Muscle of leg (tissue), 11 donors: ENCODE data around the gene INPP4A. TPM values are rescaled to one million over a fixed set of nuclear protein-coding genes. Genes with fewer than 3 reads are reported as not detected.

Source experiments
- DNase-seq: peaks from one replicate; pipeline ENCODE4 v3.0.0; 2013
- H3K27ac ChIP-seq: one replicate; pipeline ENCODE4 v1.5.1; 2013; ENCODE audit warnings: mild to moderate bottlenecking, low read length, control low read depth
- H3K27me3 ChIP-seq: one replicate; pipeline ENCODE4 v1.6.1; 2013; ENCODE audit warnings: low read length; ENCODE audit not compliant: control insufficient read depth, insufficient read depth
- H3K36me3 ChIP-seq: one replicate; pipeline ENCODE4 v1.6.1; 2013; ENCODE audit warnings: low read length; ENCODE audit not compliant: control insufficient read depth, insufficient read depth
- H3K4me1 ChIP-seq: one replicate; pipeline ENCODE4 v1.6.1; 2013; ENCODE audit warnings: low read length; ENCODE audit not compliant: control insufficient read depth, insufficient read depth
- H3K4me3 ChIP-seq: one replicate; pipeline ENCODE4 v1.5.1; 2013; ENCODE audit warnings: low read length, control low read depth
- H3K9me3 ChIP-seq: replicated peaks from 2 replicates; pipeline ENCODE4 v1.6.1; 2013; ENCODE audit warnings: low read depth, low read length; ENCODE audit not compliant: control insufficient read depth
- WGBS: methylation state at CpG from one replicate; pipeline ENCODE4 v1.1.5; 2013; ENCODE audit warnings: missing lambda C conversion rate; ENCODE audit not compliant: insufficient coverage; 5-methylcytosine and 5-hydroxymethylcytosine counted together
- polyA plus RNA-seq, 8 donors: library from polyadenylated mRNA; unstranded; fragments of 120-200 nt; gene quantifications; one replicate each; pipeline versions ENCODE4 v1.2.1 to v1.2.3, GENCODE V29; 2013; ENCODE audit warnings: inconsistent platforms in 1 of 8, low replicate concordance in 1 of 8; ENCODE audit not compliant: insufficient read length in 8 of 8, insufficient read depth in 1 of 8
- total RNA-seq: library from RNA; stranded (reverse); fragments of 120-200 nt; gene quantifications from one replicate; pipeline ENCODE4 v1.2.4, GENCODE V29; 2013

The INPP4A gene
- total and polyA plus RNA-seq, 9 donors, result 8.9 to 17.0 (median 13.0) TPM

DNA sequence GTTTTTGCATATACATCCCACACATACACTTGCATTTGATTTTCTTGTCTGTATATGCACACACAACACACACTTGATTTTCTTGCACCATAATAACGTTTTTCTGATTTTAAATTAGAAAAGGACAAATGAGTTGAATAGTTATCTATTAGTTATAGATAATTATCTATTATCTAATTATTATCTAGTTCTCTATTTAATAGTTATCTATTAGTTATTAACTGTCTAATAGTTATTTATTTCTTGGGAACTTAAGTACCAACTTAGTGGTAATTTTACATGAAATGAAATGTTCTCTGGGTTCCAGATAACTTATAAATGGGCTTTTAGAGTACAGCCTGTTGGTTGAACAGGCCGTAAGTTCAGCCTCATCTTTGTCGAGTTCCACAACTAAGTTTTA, 23.0 kb downstream of the INPP4A start:
- no CpG with 5 or more reads among the region's 3 CpGs for WGBS
- Histone ChIP-seq H3K4me1 (peaks cover 28% of the 10 kb centered on the region), H3K36me3 (peaks cover 2% of the 10 kb centered on the region), H3K27me3 (no peaks in the 10 kb centered on the region), H3K9me3 (no peaks in the 10 kb centered on the region), H3K4me3 (no peak overlapping the region), H3K27ac (no peak overlapping the region)
- DNase-seq, result no peak

- Histone ChIP-seq H3K36me3 (peaks cover 2% of the 10 kb centered on the region), H3K27ac (no peak overlapping the region), H3K27me3 (no peaks in the 10 kb centered on the region), H3K4me1 (peaks cover 27% of the 10 kb centered on the region), H3K9me3 (no peaks in the 10 kb centered on the region), H3K4me3 (no peak overlapping the region)
- no peak for DNase-seq
- 90% methylated on average over 2 of the region's 5 CpGs for WGBS
Observed at GRCh38 chr2:98468621-98469236, 24.1 kb downstream of the INPP4A start.

- no peak for DNase-seq
- Histone ChIP-seq H3K4me3 (no peak overlapping the region), H3K27ac (no peak overlapping the region), H3K4me1 (peaks cover 27% of the 10 kb centered on the region), H3K27me3 (no peaks in the 10 kb centered on the region), H3K36me3 (peaks cover 2% of the 10 kb centered on the region), H3K9me3 (no peaks in the 10 kb centered on the region)
- WGBS, result 94% methylated on average over 8 of the region's 11 CpGs
Observed at GRCh38 chr2:98469862-98470544, 25.3 kb downstream of the INPP4A start.

- Histone ChIP-seq H3K27me3 (no peaks in the 10 kb centered on the region), H3K9me3 (no peaks in the 10 kb centered on the region), H3K4me1 (peaks cover 22% of the 10 kb centered on the region), H3K27ac (no peak overlapping the region), H3K36me3 (peaks cover 2% of the 10 kb centered on the region), H3K4me3 (no peak overlapping the region)
- WGBS, result no CpG with 5 or more reads among the region's 7 CpGs
- DNase-seq, result no peak
Observed at GRCh38 chr2:98470851-98471255, 26.2 kb downstream of the INPP4A start.

GRCh38 chr2:98471402-98472131, 26.9 kb downstream of the INPP4A start:
- no peak for DNase-seq
- Histone ChIP-seq H3K4me3 (no peak overlapping the region), H3K36me3 (peaks cover 2% of the 10 kb centered on the region), H3K4me1 (peaks cover 20% of the 10 kb centered on the region), H3K27me3 (no peaks in the 10 kb centered on the region), H3K27ac (peak overlapping the region; percentile 67), H3K9me3 (no peaks in the 10 kb centered on the region)
- WGBS, result 82% methylated on average over 8 of the region's 10 CpGs

- Histone ChIP-seq H3K27ac (peak overlapping the region; percentile 67), H3K9me3 (no peaks in the 10 kb centered on the region), H3K4me1 (peaks cover 20% of the 10 kb centered on the region), H3K36me3 (peaks cover 2% of the 10 kb centered on the region), H3K4me3 (no peak overlapping the region), H3K27me3 (no peaks in the 10 kb centered on the region)
- DNase-seq, result peak; percentile 83
- WGBS, result 58% methylated on average over 5 of the region's 5 CpGs
Observed at GRCh38 chr2:98472132-98472650, 27.5 kb downstream of the INPP4A start.

- H3K4me3 ChIP-seq, result no peak overlapping the region
- H3K36me3 ChIP-seq, result peaks cover 2% of the 10 kb centered on the region
- DNase-seq, result no peak
- no peaks in the 10 kb centered on the region for H3K9me3 ChIP-seq
- no peak overlapping the region for H3K27ac ChIP-seq
- H3K4me1 ChIP-seq, result peaks cover 29% of the 10 kb centered on the region
- whole genome bisulfite sequencing, result 89% methylated on average over 9 of the region's 9 CpGs
- no peaks in the 10 kb centered on the region for H3K27me3 ChIP-seq
Observed at GRCh38 chr2:98472961-98473746, 28.5 kb downstream of the INPP4A start.

- Histone ChIP-seq H3K27me3 (no peaks in the 10 kb centered on the region), H3K4me3 (no peak overlapping the region), H3K4me1 (peaks cover 37% of the 10 kb centered on the region), H3K27ac (no peak overlapping the region), H3K9me3 (no peaks in the 10 kb centered on the region), H3K36me3 (no peaks in the 10 kb centered on the region)
- DNase-seq, result no peak
- WGBS, result 94% methylated on average over 6 of the region's 10 CpGs
Observed at GRCh38 chr2:98473995-98474780, 29.5 kb downstream of the INPP4A start.

- Histone ChIP-seq H3K27me3 (no peaks in the 10 kb centered on the region), H3K9me3 (no peaks in the 10 kb centered on the region), H3K36me3 (no peaks in the 10 kb centered on the region), H3K4me1 (peaks cover 46% of the 10 kb centered on the region), H3K27ac (no peak overlapping the region), H3K4me3 (no peak overlapping the region)
- no peak for DNase-seq
- 61% methylated on average over 2 of the region's 5 CpGs for WGBS
Observed at GRCh38 chr2:98474979-98475632, 30.4 kb downstream of the INPP4A start.
